Liver (tissue), 9 donors: ENCODE measurements around the gene KSR2. TPM values are rescaled to one million over a fixed set of nuclear protein-coding genes. Genes with fewer than 3 reads are reported as not detected.

Experiments used
- DNase-seq: peaks from one replicate; pipeline ENCODE4 v3.0.0-alpha.2; 2017; ENCODE audit warnings: low spot score
- H3K27ac ChIP-seq, 2 donors: one replicate each; pipeline ENCODE4 v1.7.0; 2013; ENCODE audit warnings: inconsistent platforms in 2 of 2, low read length in 2 of 2, control low read depth in 1 of 2, low read depth in 1 of 2, mild to moderate bottlenecking in 1 of 2
- H3K27me3 ChIP-seq, 4 donors: one replicate each; pipeline versions ENCODE4 v1.6.1 to v1.7.0; 2013; ENCODE audit warnings: low read length in 3 of 4, inconsistent platforms in 1 of 4, mild to moderate bottlenecking in 1 of 4, moderate library complexity in 1 of 4; ENCODE audit not compliant: control insufficient read depth in 4 of 4, insufficient read depth in 4 of 4
- H3K36me3 ChIP-seq, 4 donors: one replicate each; pipeline versions ENCODE4 v1.6.1 to v1.7.0; 2013; ENCODE audit warnings: low read length in 3 of 4, mild to moderate bottlenecking in 3 of 4, low read depth in 1 of 4, moderate library complexity in 1 of 4; ENCODE audit not compliant: control insufficient read depth in 4 of 4, insufficient read depth in 3 of 4
- H3K4me1 ChIP-seq, 4 donors: one replicate each; pipeline versions ENCODE4 v1.6.1 to v1.7.0; 2013; ENCODE audit warnings: low read length in 3 of 4, mild to moderate bottlenecking in 3 of 4, moderate library complexity in 1 of 4; ENCODE audit not compliant: control insufficient read depth in 4 of 4, insufficient read depth in 4 of 4
- H3K4me3 ChIP-seq, 3 donors: one replicate each; pipeline versions ENCODE4 v1.6.1 to v1.7.0; 2013; ENCODE audit warnings: low read length in 3 of 3, control low read depth in 1 of 3, low read depth in 1 of 3, mild to moderate bottlenecking in 1 of 3
- H3K9ac ChIP-seq, 2 donors: one replicate each; pipeline ENCODE4 v1.7.0; 2013; ENCODE audit warnings: low read length in 2 of 2, mild to moderate bottlenecking in 2 of 2, moderate library complexity in 2 of 2, control low read depth in 1 of 2, low read depth in 1 of 2
- H3K9me3 ChIP-seq, 4 donors: one replicate each; pipeline versions ENCODE4 v1.6.1 to v1.7.0; 2013; ENCODE audit warnings: low read length in 3 of 4; ENCODE audit not compliant: control insufficient read depth in 4 of 4
- ATF3 ChIP-seq: IDR thresholded peaks from 2 replicates; pipeline ENCODE4 v1.6.1; 2016; ENCODE audit warnings: antibody characterized with exemption
- CTCF ChIP-seq: fragments of 150-350 bp; IDR thresholded peaks from 2 replicates; pipeline ENCODE4 v1.5.1; 2017; ENCODE audit warnings: improper control_type of control experiment, low read depth, low read length; ENCODE audit not compliant: missing input control
- EGR1 ChIP-seq, 2 donors: IDR thresholded peaks; 2 replicates each; pipeline ENCODE4 v1.6.1; 2016 to 2018; ENCODE audit warnings: antibody characterized with exemption in 2 of 2, low read depth in 2 of 2
- FOXA1 ChIP-seq: IDR thresholded peaks from 2 replicates; pipeline ENCODE4 v1.6.1; 2016; ENCODE audit warnings: antibody characterized with exemption
- FOXA2 ChIP-seq: IDR thresholded peaks from 2 replicates; pipeline ENCODE4 v1.6.1; 2016; ENCODE audit warnings: antibody characterized with exemption
- GABPA ChIP-seq, 2 donors: IDR thresholded peaks in 1 of 2; conservative IDR thresholded peaks in 1 of 2; 2 replicates each; pipeline ENCODE4 v1.6.1; 2016; ENCODE audit warnings: antibody characterized with exemption in 2 of 2, mild to moderate bottlenecking in 1 of 2, moderate library complexity in 1 of 2
- HNF4A ChIP-seq, 2 donors: conservative IDR thresholded peaks; 2 replicates each; pipeline ENCODE4 v1.6.1; 2016; ENCODE audit warnings: antibody characterized with exemption in 2 of 2, mild to moderate bottlenecking in 2 of 2
- HNF4G ChIP-seq: IDR thresholded peaks from 2 replicates; pipeline ENCODE4 v1.6.1; 2016; ENCODE audit warnings: antibody characterized with exemption
- JUND ChIP-seq, 2 donors: IDR thresholded peaks; 2 replicates each; pipeline ENCODE4 v1.6.1; 2016; ENCODE audit warnings: antibody characterized with exemption in 2 of 2
- MAX ChIP-seq: IDR thresholded peaks from 2 replicates; pipeline ENCODE4 v1.6.1; 2016; ENCODE audit warnings: antibody characterized with exemption
- NR2F2 ChIP-seq: IDR thresholded peaks from 2 replicates; pipeline ENCODE4 v1.6.1; 2016; ENCODE audit warnings: antibody characterized with exemption
- RAD21 ChIP-seq, 2 donors: IDR thresholded peaks; 2 replicates each; pipeline ENCODE4 v1.6.1; 2016; ENCODE audit warnings: antibody characterized with exemption in 2 of 2, mild to moderate bottlenecking in 2 of 2
- REST ChIP-seq: IDR thresholded peaks from 2 replicates; pipeline ENCODE4 v1.6.1; 2016; ENCODE audit warnings: antibody characterized with exemption, mild to moderate bottlenecking
- RXRA ChIP-seq, 2 donors: IDR thresholded peaks; 2 replicates each; pipeline ENCODE4 v1.6.1; 2017 to 2018; ENCODE audit warnings: antibody characterized with exemption in 2 of 2, mild to moderate bottlenecking in 1 of 2
- SP1 ChIP-seq: IDR thresholded peaks from 2 replicates; pipeline ENCODE4 v1.6.1; 2018; ENCODE audit warnings: antibody characterized with exemption, mild to moderate bottlenecking
- TAF1 ChIP-seq: conservative IDR thresholded peaks from 2 replicates; pipeline ENCODE4 v1.6.1; 2016; ENCODE audit warnings: antibody characterized with exemption, mild to moderate bottlenecking
- YY1 ChIP-seq: IDR thresholded peaks from 2 replicates; pipeline ENCODE4 v1.6.1; 2016; ENCODE audit warnings: antibody characterized with exemption, mild to moderate bottlenecking
- ZBTB33 ChIP-seq: IDR thresholded peaks from 2 replicates; pipeline ENCODE4 v1.6.1; 2016; ENCODE audit warnings: antibody characterized with exemption
- WGBS: extraction: QIAGEN DNeasy Blood & Tissue Kit; methylation state at CpG from one replicate; pipeline ENCODE4 v1.1.7; 2013; 5-methylcytosine and 5-hydroxymethylcytosine counted together
- polyA plus RNA-seq, 2 donors: library from polyadenylated mRNA; stranded (reverse) in 1 of 2; unstranded in 1 of 2; fragments of 200-250 nt in 1 of 2; fragments of >200 nt in 1 of 2; fragmentation: Nextera tagmentation in 1 of 2; extraction: Ambion mirVana in 1 of 2; gene quantifications; one replicate each; pipeline versions ENCODE4 v1.2.1 to v1.2.3, GENCODE V29; 2013 to 2015
- total RNA-seq, 2 donors: library from RNA; depleted of rRNA; stranded (reverse); fragments of >200 nt; gene quantifications; one replicate each; pipeline ENCODE4 v1.2.3, GENCODE V29; 2014
- donor health status: healthy.
- donor health status: healthy.
- donor health status: healthy.
- donor health status: healthy.
- donor health status: healthy.

The KSR2 gene
- total and polyA plus RNA-seq, 4 donors, result under 0.01 to 0.02 (median under 0.01) TPM; not detected in 1

GRCh38 chr12:117790948-117791347 is 177.8 kb downstream of the KSR2 start:
- Histone ChIP-seq H3K27ac (no peak overlapping the region), H3K4me1 (no peaks in the 10 kb centered on the region), H3K9me3 (no peaks in the 10 kb centered on the region), H3K4me3 (no peak overlapping the region), H3K9ac (no peak overlapping the region), H3K27me3 (no peaks in the 10 kb centered on the region), H3K36me3 (no peaks in the 10 kb centered on the region)
- no peak for DNase-seq
- TF ChIP-seq REST, result no peak
- no peak for TF ChIP-seq GABPA (IDR thresholded peaks at IDR 0.05 in 1 of 2, conservative IDR thresholded peaks at IDR 0.05 in 1 of 2)
- no peak for TF ChIP-seq MAX
- TF ChIP-seq NR2F2, result no peak
- TF ChIP-seq YY1, result no peak
- TF ChIP-seq ATF3, result no peak
- TF ChIP-seq CTCF, result no peak
- no peak for TF ChIP-seq EGR1 (IDR thresholded peaks at IDR 0.05; ENCODE audit: low read depth in 2 of 2)
- no peak for TF ChIP-seq HNF4A (conservative IDR thresholded peaks at IDR 0.05)
- no peak for TF ChIP-seq RXRA (IDR thresholded peaks at IDR 0.05)
- TF ChIP-seq JUND (IDR thresholded peaks at IDR 0.05), result no peak
- TF ChIP-seq SP1, result no peak
- TF ChIP-seq RAD21 (IDR thresholded peaks at IDR 0.05), result no peak
- no peak for TF ChIP-seq TAF1
- WGBS, result 59% methylated on average over 2 of the region's 2 CpGs

GRCh38 chr12:117790198-117790597 is 178.6 kb downstream of the KSR2 start:
- Histone ChIP-seq H3K9me3 (no peaks in the 10 kb centered on the region), H3K4me3 (no peak overlapping the region), H3K36me3 (no peaks in the 10 kb centered on the region), H3K27ac (no peak overlapping the region), H3K27me3 (no peaks in the 10 kb centered on the region), H3K4me1 (no peaks in the 10 kb centered on the region), H3K9ac (no peak overlapping the region)
- no peak for DNase-seq
- 44% methylated on average over 2 of the region's 2 CpGs for WGBS
- TF ChIP-seq JUND (IDR thresholded peaks at IDR 0.05), result no peak
- no peak for TF ChIP-seq FOXA2
- no peak for TF ChIP-seq RXRA (IDR thresholded peaks at IDR 0.05)
- no peak for TF ChIP-seq GABPA (IDR thresholded peaks at IDR 0.05 in 1 of 2, conservative IDR thresholded peaks at IDR 0.05 in 1 of 2)
- TF ChIP-seq YY1, result no peak
- no peak for TF ChIP-seq HNF4A (conservative IDR thresholded peaks at IDR 0.05)
- no peak for TF ChIP-seq TAF1
- TF ChIP-seq ATF3, result no peak
- no peak for TF ChIP-seq CTCF
- TF ChIP-seq FOXA1, result no peak
- no peak for TF ChIP-seq HNF4G
- no peak for TF ChIP-seq NR2F2
- no peak for TF ChIP-seq ZBTB33
- TF ChIP-seq SP1, result no peak
